ENCODE results near the gene ATP5F1E. TPM values are rescaled to one million over a fixed set of nuclear protein-coding genes. Genes with fewer than 3 reads are reported as not detected.

The ATP5F1E gene
- total and polyA plus RNA-seq, 2 of the 4 experiments (the other 2 are of a cell fraction): 3.8 to 34.5 TPM

DNA sequence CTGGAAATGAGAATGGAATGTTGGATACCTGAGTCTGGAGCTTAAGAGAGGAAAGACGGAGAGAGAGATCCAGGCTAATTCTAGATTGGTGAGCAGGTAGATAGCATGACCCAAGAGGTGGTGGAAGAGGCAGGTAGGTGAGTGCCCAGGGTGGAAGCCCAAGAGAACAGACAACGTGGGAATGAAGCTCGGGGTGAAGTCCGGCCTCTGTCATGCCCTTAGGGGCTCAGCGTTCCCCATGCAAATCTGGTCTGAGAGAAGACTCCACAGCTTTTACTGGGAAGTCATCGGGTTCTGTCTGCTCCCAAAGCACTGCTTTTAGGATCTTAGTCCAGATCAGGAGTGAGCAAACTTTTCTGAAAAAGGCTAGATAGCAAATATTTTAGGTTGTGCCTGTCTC is 47.4 kb downstream of the ATP5F1E start:
- Histone ChIP-seq H3K27ac (ENCODE audit: insufficient read depth, low read length) (no peak overlapping the region), H4K5ac (ENCODE audit: low read depth, low read length) (no peak overlapping the region), H3K9me3 (ENCODE audit: control insufficient read depth, insufficient read depth, low read length) (no peaks in the 10 kb centered on the region), H2BK20ac (ENCODE audit: low read depth, low read length) (no peak overlapping the region), H3K23ac (ENCODE audit: low read depth, low read length) (no peak overlapping the region), H2BK5ac (ENCODE audit: low read depth, low read length, poor library complexity, severe bottlenecking) (no peak overlapping the region), H2BK15ac (ENCODE audit: low read depth, low read length) (no peak overlapping the region), H4K8ac (ENCODE audit: low read depth in 2 of 2, low read length in 2 of 2) (no peak overlapping the region), H2BK120ac (ENCODE audit: low read depth, low read length) (no peak overlapping the region), H3K4me1 (ENCODE audit: control insufficient read depth, insufficient read depth, low read length) (peaks cover 3% of the 10 kb centered on the region; the same call in 1 of the 2 replicates), H2AK9ac (replicated peaks; ENCODE audit: low read depth, low read length, poor library complexity) (no peak overlapping the region), H4K91ac (ENCODE audit: insufficient read depth, low read depth, low read length) (no peak overlapping the region), H2AK5ac (ENCODE audit: low read depth, low read length) (no peak overlapping the region), H3K79me1 (ENCODE audit: low read depth in 1 of 2, low read length in 2 of 2) (peaks cover 29 to 64% of the 10 kb centered on the region in 2 experiments), H3K9ac (ENCODE audit: low read depth, low read length) (no peak overlapping the region), H3K36me3 (ENCODE audit: control insufficient read depth, insufficient read depth, low read length) (peaks cover 27% of the 10 kb centered on the region), H3K18ac (ENCODE audit: low read depth, low read length) (no peak overlapping the region), H2AFZ (replicated peaks; ENCODE audit: low read length, poor library complexity) (no peak overlapping the region), H3K4me2 (ENCODE audit: low read depth, low read length) (no peak overlapping the region), H3K27me3 (ENCODE audit: control insufficient read depth, insufficient read depth, low read length) (no peaks in the 10 kb centered on the region), H4K20me1 (ENCODE audit: insufficient read depth, low read length) (peaks cover 19% of the 10 kb centered on the region), H3K9me1 (ENCODE audit: insufficient read depth, low read length) (peaks cover 22% of the 10 kb centered on the region), H3K56ac (ENCODE audit: extremely low read depth, insufficient read depth, low read length) (no peak overlapping the region), H3K4ac (ENCODE audit: low read depth, low read length) (no peak overlapping the region), H3K14ac (replicated peaks; ENCODE audit: low read depth, low read length) (no peak overlapping the region), H3K4me3 (ENCODE audit: insufficient read depth, low read depth, low read length) (no peak overlapping the region)
- dilution Hi-C loops (cut with HindIII; ENCODE audit: low sequenced_read_pairs, unreplicated experiment) (no loop called here), intact Hi-C loops (cut with micrococcal nuclease) (loop anchor here (5.0 kb wide), 2 partner anchors 43 to 77 kb away; no protein-coding TSS in a partner anchor), in situ Hi-C loops (cut with MboI; ENCODE audit: low sequenced_read_pairs) (loop anchor here (5.0 kb wide), 1 partner anchor 77 kb away; no protein-coding TSS in a partner anchor)
- ATAC-seq (ENCODE audit: low read depth) (no peak), DNase-seq (no peak)
- POLR2A ChIA-PET (ENCODE audit: unreplicated experiment): no interaction called here
- no TSS peak for BruUV-seq (replicated peaks)
- 89% methylated on average over 1 of the region's 6 CpGs; no CpG with 5 or more reads in 1 of the 2 experiments for WGBS, 2 experiments (ENCODE audit: extremely low coverage in 2 of 2, insufficient read length in 1 of 2)
- TF ChIP-seq MXI1 (IDR thresholded peaks at IDR 0.05; ENCODE audit: borderline replicate concordance, low read depth, low read length): no peak
- no peak for TF ChIP-seq NFE2L2 (IDR thresholded peaks at IDR 0.05; ENCODE audit: low read depth, low read length)
- no peak for TF ChIP-seq POLR2A (IDR thresholded peaks at IDR 0.05; ENCODE audit: low read depth, low read length)
- no peak for TF ChIP-seq CEBPB (IDR thresholded peaks at IDR 0.05; ENCODE audit: low read depth, low read length)
- no peak for TF ChIP-seq BHLHE40 (IDR thresholded peaks at IDR 0.05; ENCODE audit: low read depth, low read length)
- TF ChIP-seq, protein P1, sequence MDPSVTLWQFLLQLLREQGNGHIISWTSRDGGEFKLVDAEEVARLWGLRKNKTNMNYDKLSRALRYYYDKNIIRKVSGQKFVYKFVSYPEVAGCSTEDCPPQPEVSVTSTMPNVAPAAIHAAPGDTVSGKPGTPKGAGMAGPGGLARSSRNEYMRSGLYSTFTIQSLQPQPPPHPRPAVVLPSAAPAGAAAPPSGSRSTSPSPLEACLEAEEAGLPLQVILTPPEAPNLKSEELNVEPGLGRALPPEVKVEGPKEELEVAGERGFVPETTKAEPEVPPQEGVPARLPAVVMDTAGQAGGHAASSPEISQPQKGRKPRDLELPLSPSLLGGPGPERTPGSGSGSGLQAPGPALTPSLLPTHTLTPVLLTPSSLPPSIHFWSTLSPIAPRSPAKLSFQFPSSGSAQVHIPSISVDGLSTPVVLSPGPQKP (IDR thresholded peaks at IDR 0.05; ENCODE audit: borderline replicate concordance, low read depth, low read length): no peak
- TF ChIP-seq, protein P2, sequence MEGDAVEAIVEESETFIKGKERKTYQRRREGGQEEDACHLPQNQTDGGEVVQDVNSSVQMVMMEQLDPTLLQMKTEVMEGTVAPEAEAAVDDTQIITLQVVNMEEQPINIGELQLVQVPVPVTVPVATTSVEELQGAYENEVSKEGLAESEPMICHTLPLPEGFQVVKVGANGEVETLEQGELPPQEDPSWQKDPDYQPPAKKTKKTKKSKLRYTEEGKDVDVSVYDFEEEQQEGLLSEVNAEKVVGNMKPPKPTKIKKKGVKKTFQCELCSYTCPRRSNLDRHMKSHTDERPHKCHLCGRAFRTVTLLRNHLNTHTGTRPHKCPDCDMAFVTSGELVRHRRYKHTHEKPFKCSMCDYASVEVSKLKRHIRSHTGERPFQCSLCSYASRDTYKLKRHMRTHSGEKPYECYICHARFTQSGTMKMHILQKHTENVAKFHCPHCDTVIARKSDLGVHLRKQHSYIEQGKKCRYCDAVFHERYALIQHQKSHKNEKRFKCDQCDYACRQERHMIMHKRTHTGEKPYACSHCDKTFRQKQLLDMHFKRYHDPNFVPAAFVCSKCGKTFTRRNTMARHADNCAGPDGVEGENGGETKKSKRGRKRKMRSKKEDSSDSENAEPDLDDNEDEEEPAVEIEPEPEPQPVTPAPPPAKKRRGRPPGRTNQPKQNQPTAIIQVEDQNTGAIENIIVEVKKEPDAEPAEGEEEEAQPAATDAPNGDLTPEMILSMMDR (conservative IDR thresholded peaks at IDR 0.05; ENCODE audit: low read depth, low read length): no peak
- no peak for TF ChIP-seq CHD1 (IDR thresholded peaks at IDR 0.05; ENCODE audit: low read depth, low read length)
- no peak for TF ChIP-seq MAZ (IDR thresholded peaks at IDR 0.05; ENCODE audit: borderline replicate concordance, low read depth, low read length)
- TF ChIP-seq FOS (IDR thresholded peaks at IDR 0.05; ENCODE audit: low read depth, low read length): no peak
- TF ChIP-seq RFX5 (IDR thresholded peaks at IDR 0.05; ENCODE audit: low read depth, low read length): no peak
- TF ChIP-seq RAD21 (IDR thresholded peaks at IDR 0.05; ENCODE audit: low read length): no peak
- no peak for TF ChIP-seq SMC3 (IDR thresholded peaks at IDR 0.05; ENCODE audit: low read depth, low read length)
- no peak for TF ChIP-seq RCOR1 (IDR thresholded peaks at IDR 0.05; ENCODE audit: insufficient replicate concordance, low read length)
- TF ChIP-seq, protein P3, sequence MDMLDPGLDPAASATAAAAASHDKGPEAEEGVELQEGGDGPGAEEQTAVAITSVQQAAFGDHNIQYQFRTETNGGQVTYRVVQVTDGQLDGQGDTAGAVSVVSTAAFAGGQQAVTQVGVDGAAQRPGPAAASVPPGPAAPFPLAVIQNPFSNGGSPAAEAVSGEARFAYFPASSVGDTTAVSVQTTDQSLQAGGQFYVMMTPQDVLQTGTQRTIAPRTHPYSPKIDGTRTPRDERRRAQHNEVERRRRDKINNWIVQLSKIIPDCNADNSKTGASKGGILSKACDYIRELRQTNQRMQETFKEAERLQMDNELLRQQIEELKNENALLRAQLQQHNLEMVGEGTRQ (IDR thresholded peaks at IDR 0.05; ENCODE audit: low read depth, low read length): no peak
- TF ChIP-seq MAFK (IDR thresholded peaks at IDR 0.05; ENCODE audit: low read depth, low read length): no peak
- CTCF ChIA-PET: no interaction called here
